Measurements from ENCODE around the gene SUSD1.

Gene SUSD1

GRCh38 chr9:111999319-111999718, 175.8 kb downstream of the SUSD1 start:
- no peak for DNase-seq (ENCODE audit: low spot score)
- H3K27ac ChIP-seq: no peak overlapping the region
- ChIA-PET CTCF (no interaction called here), POLR2A (ENCODE audit: low non-redundant PET) (no interaction called here)
- TF ChIP-seq CTCF (conservative IDR thresholded peaks at IDR 0.05; ENCODE audit: low read depth): no peak

DNA sequence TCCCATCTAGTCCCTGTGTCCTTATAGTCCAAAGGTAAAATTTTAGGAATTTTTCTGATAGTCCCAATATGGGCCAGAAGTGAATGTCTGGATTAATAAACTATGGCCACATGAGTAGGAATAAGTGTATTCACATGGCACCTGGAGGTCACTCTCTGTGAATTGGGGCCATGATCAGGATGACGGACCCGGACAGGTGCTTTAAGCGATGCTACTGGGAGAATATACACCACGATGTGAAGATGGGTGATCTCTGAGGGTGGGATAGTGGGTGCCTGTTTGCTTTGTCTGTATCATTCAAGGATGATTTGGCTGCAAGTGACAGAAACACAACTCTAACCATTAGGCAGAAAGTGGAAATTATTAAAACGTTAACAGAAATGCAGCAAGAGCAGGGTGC, 177.3 kb downstream of the SUSD1 start:
- TF ChIP-seq CTCF (conservative IDR thresholded peaks at IDR 0.05; ENCODE audit: low read depth): no peak
- CTCF ChIA-PET: no interaction called here
- POLR2A ChIA-PET (ENCODE audit: low non-redundant PET): no interaction called here

DNA sequence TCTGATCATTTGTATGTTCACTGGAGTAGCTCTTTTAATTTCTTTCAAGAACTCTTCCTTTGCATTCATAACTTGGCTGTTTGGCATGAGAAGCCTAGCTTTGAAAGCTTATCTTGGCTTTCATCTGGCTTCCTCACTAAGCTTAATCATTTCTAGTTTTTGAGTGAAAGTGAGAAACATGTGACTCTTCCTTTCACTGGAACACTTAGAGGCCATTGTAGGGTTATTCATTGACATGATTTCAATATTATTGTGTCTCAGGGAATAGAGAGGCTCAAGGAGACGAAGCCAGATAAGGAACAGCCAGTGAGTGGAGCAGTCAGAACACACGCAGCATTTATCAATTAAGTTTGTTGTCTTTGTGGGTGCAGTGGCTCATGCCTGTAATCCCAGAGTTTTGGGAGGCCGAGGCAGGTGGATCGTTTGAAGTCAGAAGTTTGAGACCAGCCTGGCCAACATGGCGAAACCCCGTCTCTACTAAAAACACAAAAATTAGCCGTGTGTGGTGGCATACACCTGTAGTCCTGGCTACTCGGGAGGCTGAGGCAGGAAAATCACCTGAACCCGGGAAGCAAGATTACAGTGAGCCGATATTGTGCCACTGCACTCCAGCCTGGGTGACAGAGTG, 180.2 kb downstream of the SUSD1 start:
- TF ChIP-seq CTCF (conservative IDR thresholded peaks at IDR 0.05; ENCODE audit: low read depth): no peak
- DNase-seq (ENCODE audit: low spot score): no peak
- ChIA-PET POLR2A (ENCODE audit: low non-redundant PET) (no interaction called here), CTCF (interaction anchor here (0.7 kb wide), 1 partner anchor 737 kb away, joined by 4 read pairs; no protein-coding TSS in a partner anchor)
- H3K27ac ChIP-seq: no peak overlapping the region

More for the DNA sequence above, 177.3 kb downstream of the SUSD1 start:
- DNase-seq (ENCODE audit: low spot score): no peak
- H3K27ac ChIP-seq: no peak overlapping the region

GRCh38 chr9:111993319-111993718, 181.8 kb downstream of the SUSD1 start:
- no peak overlapping the region for H3K27ac ChIP-seq
- DNase-seq (ENCODE audit: low spot score): no peak
- CTCF ChIA-PET: interaction anchor here (0.6 to 0.8 kb wide), 3 partner anchors 18 to 38 kb away, joined by 3 to 5 read pairs (median 3); no protein-coding TSS in a partner anchor
- no peak for TF ChIP-seq CTCF (conservative IDR thresholded peaks at IDR 0.05; ENCODE audit: low read depth)
- POLR2A ChIA-PET (ENCODE audit: low non-redundant PET): no interaction called here

DNA sequence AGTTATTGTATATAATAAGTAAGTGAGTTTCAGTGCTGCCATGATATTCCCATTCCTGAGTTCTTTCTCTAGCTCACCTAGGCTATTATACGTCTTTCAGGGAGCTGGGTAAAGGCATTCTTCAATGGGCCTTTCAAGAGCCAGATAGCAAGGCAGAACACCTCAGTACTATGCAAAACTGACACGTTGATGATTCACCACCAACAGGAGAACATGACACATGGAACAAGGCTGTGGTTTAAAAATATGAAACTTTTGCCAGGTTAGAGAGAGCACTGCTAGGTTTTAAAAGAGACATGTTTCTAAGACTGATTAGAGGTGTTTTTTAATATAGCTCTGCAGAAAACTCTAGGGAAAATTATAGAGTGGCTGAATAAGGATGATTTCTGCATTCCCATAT, 182.6 kb downstream of the SUSD1 start:
- DNase-seq (ENCODE audit: low spot score): peak; percentile 90
- POLR2A ChIA-PET (ENCODE audit: low non-redundant PET): no interaction called here
- no peak for TF ChIP-seq CTCF (conservative IDR thresholded peaks at IDR 0.05; ENCODE audit: low read depth)
- H3K27ac ChIP-seq: peak overlapping the region; percentile 66
- CTCF ChIA-PET: interaction anchor here (0.6 kb wide), 1 partner anchor 19 kb away, joined by 3 read pairs; no protein-coding TSS in a partner anchor

DNA sequence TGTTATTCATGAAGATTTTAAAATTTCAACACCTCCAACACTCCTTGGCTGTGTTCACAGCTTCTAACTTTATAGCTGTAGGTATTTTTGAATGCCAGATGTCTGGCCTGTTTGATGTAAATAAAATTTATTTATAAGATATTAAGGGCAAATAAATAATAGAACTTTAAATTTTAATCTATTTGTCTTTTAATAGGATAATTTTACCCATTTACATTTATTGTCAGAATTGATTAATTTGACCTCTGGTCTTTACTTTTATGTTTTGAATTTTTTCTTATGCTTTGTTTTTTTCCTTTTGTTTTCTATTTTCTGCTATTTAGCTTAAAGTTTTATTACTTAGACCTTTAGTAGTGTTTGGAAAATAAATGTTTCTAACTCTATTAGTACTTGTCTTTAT, 183.9 kb downstream of the SUSD1 start:
- CTCF ChIA-PET: interaction anchor here (0.5 kb wide), 1 partner anchor 398 kb away, joined by 4 read pairs; no protein-coding TSS in a partner anchor
- no peak for TF ChIP-seq CTCF (conservative IDR thresholded peaks at IDR 0.05; ENCODE audit: low read depth)
- no peak overlapping the region for H3K27ac ChIP-seq
- POLR2A ChIA-PET (ENCODE audit: low non-redundant PET): no interaction called here
- no peak for DNase-seq (ENCODE audit: low spot score)
